Body of pancreas (tissue), 4 donors: Measurements from ENCODE around the gene PIK3IP1.

ENCODE experiments used
- POLR2A ChIP-seq, 3 donors: fragments of 450-650 bp; IDR thresholded peaks; one replicate each; pipeline ENCODE4 v1.6.1; 2016; ENCODE audit warnings: antibody characterized with exemption in 3 of 3, mild to moderate bottlenecking in 2 of 3
- TF ChIP-seq, protein P1 (sequence below), 7 experiments: fragments of 450-650 bp in 4 of 7; fragments of 200-600 bp in 3 of 7; sonication (generic) in 3 of 7; IDR thresholded peaks; one replicate each; pipeline ENCODE4 v1.5.1; 2016 to 2019; ENCODE audit warnings: antibody characterized with exemption in 7 of 7

DNA sequence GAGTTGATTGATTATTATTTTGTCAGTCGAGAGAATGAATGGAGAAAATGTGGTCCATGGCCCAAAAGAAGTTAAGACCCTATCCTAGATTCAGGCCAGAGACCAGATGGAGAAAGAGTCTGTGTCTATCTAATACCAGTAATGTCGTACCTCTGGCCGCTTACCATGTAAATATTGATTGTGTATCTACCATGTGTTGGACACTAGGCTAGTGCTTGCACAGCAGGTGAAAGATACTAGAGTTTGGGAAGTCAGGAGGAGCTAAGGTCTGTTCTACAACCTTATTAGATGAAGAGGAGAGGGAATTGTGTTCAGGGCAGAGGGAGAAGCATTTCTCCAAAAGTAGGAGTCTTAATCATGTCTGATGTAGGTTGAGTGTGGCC lies 31.8 kb downstream of the PIK3IP1 start:
- TF ChIP-seq, protein P1, sequence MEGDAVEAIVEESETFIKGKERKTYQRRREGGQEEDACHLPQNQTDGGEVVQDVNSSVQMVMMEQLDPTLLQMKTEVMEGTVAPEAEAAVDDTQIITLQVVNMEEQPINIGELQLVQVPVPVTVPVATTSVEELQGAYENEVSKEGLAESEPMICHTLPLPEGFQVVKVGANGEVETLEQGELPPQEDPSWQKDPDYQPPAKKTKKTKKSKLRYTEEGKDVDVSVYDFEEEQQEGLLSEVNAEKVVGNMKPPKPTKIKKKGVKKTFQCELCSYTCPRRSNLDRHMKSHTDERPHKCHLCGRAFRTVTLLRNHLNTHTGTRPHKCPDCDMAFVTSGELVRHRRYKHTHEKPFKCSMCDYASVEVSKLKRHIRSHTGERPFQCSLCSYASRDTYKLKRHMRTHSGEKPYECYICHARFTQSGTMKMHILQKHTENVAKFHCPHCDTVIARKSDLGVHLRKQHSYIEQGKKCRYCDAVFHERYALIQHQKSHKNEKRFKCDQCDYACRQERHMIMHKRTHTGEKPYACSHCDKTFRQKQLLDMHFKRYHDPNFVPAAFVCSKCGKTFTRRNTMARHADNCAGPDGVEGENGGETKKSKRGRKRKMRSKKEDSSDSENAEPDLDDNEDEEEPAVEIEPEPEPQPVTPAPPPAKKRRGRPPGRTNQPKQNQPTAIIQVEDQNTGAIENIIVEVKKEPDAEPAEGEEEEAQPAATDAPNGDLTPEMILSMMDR (IDR thresholded peaks at IDR 0.05): no peak
- TF ChIP-seq POLR2A (IDR thresholded peaks at IDR 0.05): no peak
